D721Med (cell line): ENCODE data around the gene HOXA5.

Source experiments
- DNase-seq: peaks from one replicate; pipeline ENCODE4 v3.0.0; 2011; ENCODE audit warnings: low spot score; ENCODE audit not compliant: insufficient read length
- FAIRE-seq: peaks from 2 replicates; lab custom pipeline; 2011; peaks lifted over from hg19 to GRCh38; lab: Jason Lieb, UNC
- CTCF ChIP-seq: IDR thresholded peaks from 2 replicates; pipeline ENCODE4 v1.5.1; 2012; ENCODE audit warnings: mild to moderate bottlenecking, control low read depth; ENCODE audit not compliant: insufficient read depth; ENCODE audit errors: missing control alignments

The HOXA5 gene

GRCh38 chr7:27141923-27142579 lies 1.4 kb downstream of the HOXA5 start:
- FAIRE-seq = no peak
- no peak for TF ChIP-seq CTCF
- DNase-seq = no peak

GRCh38 chr7:27141137-27141922 lies 2.2 kb downstream of the HOXA5 start:
- FAIRE-seq = no peak

GRCh38 chr7:27140126-27140857 lies 3.2 kb downstream of the HOXA5 start:
- FAIRE-seq = no peak
- no peak for TF ChIP-seq CTCF
- DNase-seq = no peak

More at GRCh38 chr7:27141137-27141922, 2.2 kb downstream of the HOXA5 start:
- no peak for TF ChIP-seq CTCF
- DNase-seq = no peak

- no peak for TF ChIP-seq CTCF
- FAIRE-seq = no peak
- no peak for DNase-seq
Observed at GRCh38 chr7:27139334-27140125, 4.0 kb downstream of the HOXA5 start.

- no peak for FAIRE-seq
- DNase-seq = no peak
- no peak for TF ChIP-seq CTCF
Observed at GRCh38 chr7:27138985-27139333, 4.5 kb downstream of the HOXA5 start.

- TF ChIP-seq CTCF = no peak
- FAIRE-seq = no peak
- no peak for DNase-seq
Observed at GRCh38 chr7:27138472-27138871, 5.0 kb downstream of the HOXA5 start.
